Raji (cell line): ENCODE measurements around the gene BOK.

Experiments
- POLR2A ChIP-seq: IDR thresholded peaks from 2 replicates; pipeline ENCODE4 v1.6.1; 2011; ENCODE audit warnings: low read depth, low read length, control low read depth; ENCODE audit not compliant: insufficient read depth

BOK gene

GRCh38 chr2:241534701-241535375 lies 23.7 kb upstream of the BOK start:
- no peak for TF ChIP-seq POLR2A

DNA sequence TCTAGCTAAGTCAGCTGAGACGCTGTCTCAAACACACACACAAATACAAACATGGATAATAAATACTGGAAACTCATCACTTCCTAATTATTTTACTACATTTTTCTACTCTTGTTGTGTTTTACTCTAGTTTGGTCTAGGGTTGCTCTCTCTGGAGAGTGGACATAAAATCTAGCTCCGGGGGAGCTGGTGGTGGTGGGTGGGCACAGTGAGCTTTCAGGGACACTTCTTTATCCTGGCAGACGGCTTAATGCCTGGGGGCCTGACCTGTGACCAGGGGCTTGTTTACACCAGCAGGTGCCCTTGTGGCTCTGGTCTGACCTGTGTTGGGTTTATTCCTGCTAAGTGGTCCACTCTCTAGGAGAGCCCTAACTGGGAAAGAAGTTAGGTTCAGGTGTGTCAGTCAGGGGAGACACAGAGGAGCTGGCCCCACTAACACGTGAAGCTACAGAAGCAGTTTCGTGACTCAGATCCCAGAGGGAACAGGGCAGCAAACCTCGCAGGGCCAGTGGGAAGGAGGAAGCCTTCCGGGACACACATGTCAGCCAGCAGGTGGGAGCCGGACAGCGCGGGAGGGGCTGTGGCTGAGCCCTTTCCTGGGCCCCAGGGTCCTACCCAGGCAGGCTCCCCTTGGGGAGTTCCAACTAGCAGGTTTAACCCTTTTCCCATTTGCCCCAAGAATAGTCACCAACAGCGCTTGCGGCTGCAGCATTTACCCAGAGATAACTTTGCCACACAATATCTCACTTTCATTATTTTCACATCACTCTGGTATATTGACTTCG lies 22.5 kb upstream of the BOK start:
- TF ChIP-seq POLR2A: no peak

GRCh38 chr2:241538838-241539615 lies 19.5 kb upstream of the BOK start:
- TF ChIP-seq POLR2A: no peak

DNA sequence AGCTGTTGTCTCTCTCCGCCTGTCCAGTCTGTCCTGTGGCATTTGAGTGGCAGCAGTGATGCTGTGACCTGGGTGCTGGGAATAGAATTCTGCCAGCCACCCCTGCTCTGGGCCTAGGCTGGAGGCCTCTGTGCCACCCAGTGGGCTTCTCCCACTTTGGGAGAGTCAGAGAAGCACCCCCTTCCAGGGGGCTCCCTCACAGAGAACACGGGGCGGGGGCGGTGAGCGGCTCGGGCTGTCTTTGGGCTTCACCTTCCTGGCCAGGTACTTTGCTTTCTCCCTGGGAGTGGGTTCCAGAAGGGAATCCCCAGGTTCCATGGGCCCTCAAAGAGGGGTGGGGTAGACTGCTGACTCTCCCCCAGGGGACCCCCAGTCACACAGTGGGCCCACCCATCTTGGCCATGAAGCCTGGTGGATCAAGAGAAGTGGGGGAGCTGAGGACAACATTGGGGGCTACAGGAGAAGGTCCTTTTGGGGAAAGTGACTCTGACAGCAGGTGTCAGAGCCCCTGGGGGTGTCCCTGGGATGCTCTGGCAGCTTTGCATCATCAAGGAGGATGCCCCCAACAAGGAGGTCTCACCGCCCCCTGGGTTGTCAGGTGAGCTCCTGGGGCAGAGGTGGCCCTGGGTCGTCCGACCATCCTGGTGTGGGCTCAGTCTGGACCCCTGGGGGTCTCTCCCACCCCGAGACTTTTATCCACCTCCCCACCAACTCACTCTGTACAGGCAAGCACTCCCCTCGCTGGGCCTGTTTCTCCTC lies 18.8 kb upstream of the BOK start:
- TF ChIP-seq POLR2A: no peak

- no peak for TF ChIP-seq POLR2A
Observed at GRCh38 chr2:241540401-241540770, 18.2 kb upstream of the BOK start.

DNA sequence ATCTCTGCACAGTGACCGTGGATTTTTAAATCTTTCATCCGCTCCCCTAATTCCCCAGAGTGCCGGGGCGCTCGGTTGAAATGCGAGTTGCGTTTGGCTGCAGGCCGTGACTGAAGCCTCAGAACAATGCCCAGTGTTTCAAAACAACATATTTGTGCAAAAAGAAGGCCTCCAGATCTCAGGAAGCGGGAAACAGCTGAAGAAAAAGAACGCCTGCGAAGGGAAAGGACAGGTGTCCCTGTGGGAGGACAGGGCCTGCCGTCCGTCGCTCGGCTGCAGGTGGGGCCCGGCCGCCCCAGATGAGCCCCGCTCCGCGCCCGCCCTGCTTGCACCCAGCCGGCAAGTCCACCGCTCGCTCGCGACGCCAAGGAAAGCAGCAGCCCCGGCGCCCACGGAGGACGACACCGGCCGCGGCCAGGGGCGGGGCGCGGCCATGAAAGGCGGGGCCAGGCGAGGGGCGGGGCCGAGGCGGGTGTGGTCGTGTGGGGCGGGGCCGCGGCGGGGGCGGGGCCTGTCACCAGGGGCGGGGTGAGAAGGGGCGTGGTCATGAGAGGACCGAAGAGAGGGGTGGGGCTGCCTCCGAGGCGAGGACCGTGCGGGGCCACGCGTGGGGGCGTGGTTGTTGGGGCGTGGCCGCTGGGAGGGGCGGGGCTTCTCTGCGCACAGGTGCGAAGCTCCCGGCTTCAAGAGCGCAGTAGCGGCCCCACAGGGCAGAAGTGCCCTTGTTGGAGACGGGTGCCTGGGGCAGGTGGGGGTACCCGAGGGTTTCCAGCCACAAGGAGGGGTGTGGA lies 17.6 kb upstream of the BOK start:
- TF ChIP-seq POLR2A: no peak

GRCh38 chr2:241541564-241542277 lies 16.8 kb upstream of the BOK start:
- TF ChIP-seq POLR2A: no peak

- TF ChIP-seq POLR2A: no peak
Observed at GRCh38 chr2:241542278-241542605, 16.3 kb upstream of the BOK start.

- TF ChIP-seq POLR2A: no peak
Observed at GRCh38 chr2:241545106-241545505, 13.4 kb upstream of the BOK start.

DNA sequence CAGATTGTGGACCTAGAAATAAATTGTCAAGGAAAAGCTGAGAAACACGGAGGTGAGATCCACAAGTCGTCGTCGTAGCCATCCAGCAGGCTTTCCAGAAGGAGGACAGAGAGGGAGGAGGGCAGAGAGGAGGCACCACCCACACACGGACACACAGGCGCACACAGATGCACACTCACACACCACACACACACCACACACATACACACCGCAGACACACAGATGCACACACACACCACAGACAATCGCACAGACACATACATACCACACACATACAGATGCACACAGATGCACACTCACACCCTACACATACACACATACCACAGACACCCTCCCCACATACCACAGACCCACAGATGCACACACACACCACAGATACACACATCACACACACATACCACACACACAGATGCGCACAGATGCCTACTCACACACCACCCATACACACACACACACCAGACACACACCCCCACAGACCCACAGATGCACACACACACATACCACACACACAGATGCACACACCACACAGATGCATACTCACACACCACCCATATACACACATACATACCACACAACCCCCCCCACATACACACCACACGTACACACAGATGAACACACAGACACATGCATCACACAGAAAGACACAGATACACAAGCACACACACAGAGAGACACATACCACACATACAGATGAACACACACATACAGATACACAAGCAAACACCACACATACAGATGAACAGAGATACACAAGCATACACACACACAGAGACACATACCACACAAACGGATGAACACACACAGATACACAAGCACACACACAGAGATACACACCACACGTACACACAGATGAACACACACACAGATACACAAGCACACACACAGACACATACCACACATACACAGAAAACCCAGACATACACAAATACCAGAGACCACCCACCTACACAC lies 12.7 kb upstream of the BOK start:
- TF ChIP-seq POLR2A: no peak

- no peak for TF ChIP-seq POLR2A
Observed at GRCh38 chr2:241546771-241547498, 11.6 kb upstream of the BOK start.

GRCh38 chr2:241547781-241548450 lies 10.6 kb upstream of the BOK start:
- TF ChIP-seq POLR2A: no peak

- no peak for TF ChIP-seq POLR2A
Observed at GRCh38 chr2:241548451-241548835, 10.1 kb upstream of the BOK start.
